Activated CD4-positive, alpha-beta memory T cell treated with anti-CD3 and anti-CD28 coated beads, Interleukin-2, amount 10 ng/mL, durations not matched to agents 7 days and 5 days (primary cell): ENCODE data around the gene MED9. TPM values are rescaled to one million over a fixed set of nuclear protein-coding genes. Genes with fewer than 3 reads are reported as not detected.

ENCODE experiments used
- CTCF ChIA-PET: fragments of 350-600 bp; sonication (Branson Sonifier 250); formaldehyde crosslinking; loops from one replicate; lab custom pipeline; 2021; ENCODE audit warnings: antibody characterized with exemption, inconsistent platforms; lab: Charles Lee
- POLR2A ChIA-PET: fragments of 350-600 bp; sonication (Branson Sonifier 250); formaldehyde crosslinking; loops from one replicate; lab custom pipeline; 2021; ENCODE audit warnings: antibody characterized with exemption; lab: Charles Lee
- DNase-seq: peaks from one replicate; pipeline ENCODE4 v3.0.0-alpha.2; 2020
- H3K27ac Mint-ChIP-seq: one replicate; pipeline ENCODE4 v1.8.0; 2021; ENCODE audit warnings: mild to moderate bottlenecking, mixed read lengths
- H3K27me3 Mint-ChIP-seq: one replicate; pipeline ENCODE4 v1.8.0; 2021; ENCODE audit warnings: mixed read lengths
- H3K36me3 Mint-ChIP-seq: one replicate; pipeline ENCODE4 v1.8.0; 2021; ENCODE audit warnings: low read depth, mixed read lengths
- H3K4me1 Mint-ChIP-seq: one replicate; pipeline ENCODE4 v1.8.0; 2021; ENCODE audit warnings: mixed read lengths
- H3K4me3 Mint-ChIP-seq: one replicate; pipeline ENCODE4 v1.8.0; 2021; ENCODE audit warnings: mild to moderate bottlenecking, mixed read lengths
- H3K9me3 Mint-ChIP-seq: one replicate; pipeline ENCODE4 v1.8.0; 2021; ENCODE audit warnings: mixed read lengths
- total RNA-seq, 2 experiments: library from RNA; stranded (reverse); gene quantifications; one replicate each; pipeline ENCODE4 v1.2.3, GENCODE V29; 2021

Gene MED9
- total RNA-seq, 2 experiments from 2014 or later: 12.6 to 13.2 TPM

DNA sequence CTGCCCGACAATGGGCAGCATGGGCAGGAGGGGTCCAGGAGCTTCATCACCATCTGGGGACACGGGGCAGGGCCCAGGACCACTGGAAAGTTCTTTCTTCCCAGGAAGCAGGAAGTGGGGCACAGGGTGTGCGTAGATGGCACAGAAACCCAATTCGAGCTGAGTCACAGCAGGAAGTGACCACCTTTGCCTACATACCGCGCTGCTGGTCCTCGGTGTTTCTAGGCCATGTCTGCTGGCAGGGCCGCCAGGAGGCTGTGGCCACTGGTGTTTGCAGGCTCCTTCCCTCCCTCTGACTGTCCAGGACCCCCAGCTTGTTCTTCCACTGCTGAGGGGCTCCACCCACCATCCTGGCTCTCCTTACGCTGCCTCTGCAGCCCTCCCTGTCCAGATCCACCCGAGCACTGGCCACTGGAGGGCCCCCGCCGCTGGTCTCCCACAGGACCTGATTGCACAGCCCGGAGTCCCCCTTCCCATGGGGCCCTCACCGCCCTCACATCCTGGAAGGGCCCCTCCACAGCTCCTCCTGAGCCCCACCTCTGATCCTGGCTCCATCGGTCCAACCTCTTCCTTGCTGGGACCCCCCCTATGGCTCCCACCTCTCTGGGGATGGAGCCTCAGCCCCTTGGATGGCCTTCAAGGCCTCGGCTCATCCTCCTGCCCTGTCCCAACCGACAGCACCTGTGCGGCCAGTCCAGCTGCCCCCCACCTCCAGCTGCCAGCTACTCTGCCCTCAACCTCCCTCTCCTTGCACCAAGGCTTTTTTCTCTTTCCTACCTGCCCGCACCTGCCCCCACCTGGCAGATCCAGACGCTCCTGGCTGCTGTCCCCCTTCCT is 33.9 kb downstream of the MED9 start:
- ChIA-PET POLR2A (interaction anchor here (0.8 kb wide), 1 partner anchor 14 kb away, joined by 3 read pairs; no protein-coding TSS in a partner anchor), CTCF (interaction anchor here (0.5 to 1.2 kb wide), 5 partner anchors 10 to 131 kb away, joined by 3 to 9 read pairs (median 4); partner anchors contain the start of gene RASD1)
- peaks cover 9% of the 10 kb centered on the region for H3K4me1 Mint-ChIP-seq
- no peaks in the 10 kb centered on the region for H3K27me3 Mint-ChIP-seq
- DNase-seq: no peak
- no peak overlapping the region for H3K27ac Mint-ChIP-seq
- H3K4me3 Mint-ChIP-seq: no peak overlapping the region
- no peaks in the 10 kb centered on the region for H3K9me3 Mint-ChIP-seq
- no peaks in the 10 kb centered on the region for H3K36me3 Mint-ChIP-seq

DNA sequence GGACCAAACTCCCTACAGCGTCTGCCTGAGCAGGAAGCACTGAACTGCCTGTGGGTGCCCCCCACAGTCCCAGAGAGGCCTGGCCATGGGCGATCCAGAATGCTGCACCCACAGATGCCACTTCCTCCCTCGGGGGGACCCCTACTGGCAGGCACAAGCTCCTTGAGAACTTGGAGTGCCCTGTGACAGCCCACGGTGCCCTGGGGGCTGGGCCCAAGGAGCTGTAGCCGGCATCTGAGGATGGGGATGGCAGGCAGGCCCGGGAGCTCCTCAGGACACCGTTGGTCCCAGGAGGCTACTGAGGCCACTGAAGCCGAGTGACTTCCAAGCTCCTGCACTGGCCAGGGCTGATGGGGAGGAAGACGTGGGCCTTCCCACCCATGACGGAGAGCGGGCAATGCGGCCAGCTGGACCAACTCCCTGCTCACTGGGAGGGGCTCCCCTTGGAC is 34.5 kb downstream of the MED9 start:
- H3K9me3 Mint-ChIP-seq: no peaks in the 10 kb centered on the region
- no peak for DNase-seq
- CTCF ChIA-PET: interaction anchor here (1.2 kb wide), 1 partner anchor 15 kb away, joined by 5 read pairs; no protein-coding TSS in a partner anchor
- H3K4me1 Mint-ChIP-seq: peaks cover 9% of the 10 kb centered on the region
- POLR2A ChIA-PET: no interaction called here
- H3K27me3 Mint-ChIP-seq: no peaks in the 10 kb centered on the region
- no peak overlapping the region for H3K27ac Mint-ChIP-seq
- no peaks in the 10 kb centered on the region for H3K36me3 Mint-ChIP-seq
- no peak overlapping the region for H3K4me3 Mint-ChIP-seq

DNA sequence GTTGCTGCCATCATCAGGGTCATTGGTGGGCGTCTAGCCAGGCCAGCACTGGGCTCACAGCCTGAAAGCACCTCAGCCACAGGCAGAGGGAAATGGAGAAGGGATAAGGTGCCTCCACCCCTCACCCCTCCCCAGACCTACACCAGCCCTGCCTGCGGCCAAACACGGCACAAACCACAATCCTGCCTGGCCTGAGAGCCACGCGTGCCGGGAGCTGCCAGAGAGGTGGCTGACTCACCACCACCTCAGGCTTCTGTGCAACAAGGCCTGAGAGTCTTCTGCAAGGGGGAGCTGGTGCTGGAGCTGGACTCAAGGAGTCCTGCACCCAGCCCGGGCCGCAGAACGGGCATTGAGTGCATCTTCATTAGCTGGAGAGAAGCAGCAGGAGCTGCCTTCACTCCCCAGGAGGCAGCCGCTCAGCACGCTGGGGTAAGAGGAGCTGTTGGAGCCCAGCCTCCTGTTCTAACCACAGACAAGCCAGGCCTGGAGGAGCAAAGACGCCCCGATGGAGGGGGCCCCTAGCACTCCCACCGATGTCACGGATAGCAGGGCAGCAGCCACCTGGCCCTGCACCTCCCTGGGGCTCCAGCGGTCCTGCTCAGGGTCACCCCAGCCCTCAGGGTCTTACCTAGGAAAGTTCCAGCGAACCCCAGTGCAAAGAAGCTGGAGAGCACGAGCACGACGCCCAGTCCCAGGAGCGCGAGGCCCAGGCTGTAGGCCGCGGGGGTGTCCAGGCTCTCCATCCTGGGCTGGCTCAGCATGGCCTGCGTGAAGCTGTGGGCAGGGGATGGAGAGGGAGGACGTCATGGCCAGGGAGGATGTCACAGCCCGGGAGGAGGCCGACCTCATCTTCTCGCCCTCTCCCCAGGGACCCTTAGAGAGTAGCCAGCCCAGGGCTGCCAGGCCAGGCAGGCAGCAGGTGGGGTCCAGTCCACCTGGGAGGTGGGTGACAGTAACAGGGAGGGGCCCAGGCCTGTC is 35.4 kb downstream of the MED9 start:
- ChIA-PET CTCF (interaction anchor here (1.2 kb wide), 1 partner anchor 15 kb away, joined by 5 read pairs; no protein-coding TSS in a partner anchor), POLR2A (no interaction called here)
- Mint-ChIP-seq H3K4me1 (peaks cover 9% of the 10 kb centered on the region), H3K9me3 (no peaks in the 10 kb centered on the region), H3K4me3 (no peak overlapping the region), H3K27ac (no peak overlapping the region), H3K36me3 (no peaks in the 10 kb centered on the region), H3K27me3 (no peaks in the 10 kb centered on the region)
- DNase-seq: no peak

DNA sequence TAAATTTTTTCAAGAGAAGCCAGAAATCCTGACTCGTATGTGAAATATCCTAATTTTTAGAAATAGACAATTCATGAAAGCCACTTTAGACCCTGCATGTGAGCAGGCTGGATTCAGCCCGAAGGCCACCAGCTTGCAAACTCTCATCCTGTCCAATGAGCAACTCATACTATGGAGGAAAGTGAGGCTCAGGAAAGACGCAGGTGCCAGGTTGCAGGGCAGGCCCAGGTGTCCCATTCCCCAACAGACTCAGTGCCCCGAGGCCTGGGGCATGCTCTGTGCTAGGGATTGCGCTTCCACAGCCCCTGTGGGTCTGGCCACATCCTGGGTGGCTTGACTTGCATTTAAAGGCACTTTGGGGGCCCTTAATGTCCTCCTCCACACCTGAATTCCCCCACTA is 36.1 kb downstream of the MED9 start:
- DNase-seq: no peak
- ChIA-PET POLR2A (interaction anchor here (0.6 kb wide), 1 partner anchor 659 kb away, joined by 3 read pairs; no protein-coding TSS in a partner anchor), CTCF (no interaction called here)
- Mint-ChIP-seq H3K9me3 (no peaks in the 10 kb centered on the region), H3K27me3 (no peaks in the 10 kb centered on the region), H3K4me3 (no peak overlapping the region), H3K27ac (no peak overlapping the region), H3K4me1 (peaks cover 9% of the 10 kb centered on the region), H3K36me3 (no peaks in the 10 kb centered on the region)

DNA sequence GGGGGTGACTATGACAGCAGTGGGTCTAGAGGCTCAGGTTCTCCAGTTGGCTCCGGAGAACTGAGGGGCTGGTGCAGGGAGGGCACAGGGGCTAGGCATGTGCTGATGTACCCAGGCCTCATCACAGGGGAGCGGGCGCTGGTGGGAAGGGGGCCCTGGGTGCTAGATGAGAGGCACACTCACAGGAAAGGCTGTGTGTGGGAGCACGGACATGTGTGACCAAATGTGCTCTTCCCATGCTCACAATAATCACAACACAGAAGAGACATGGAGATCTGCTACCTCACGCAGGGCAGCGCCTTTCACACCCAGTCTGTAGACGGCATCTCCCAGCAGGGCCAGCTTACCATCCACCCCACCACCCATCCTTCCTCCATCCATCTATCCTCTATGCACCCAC is 36.8 kb downstream of the MED9 start:
- ChIA-PET CTCF (interaction anchor here (1.3 kb wide), 1 partner anchor 17 kb away, joined by 3 read pairs; no protein-coding TSS in a partner anchor), POLR2A (no interaction called here)
- H3K4me1 Mint-ChIP-seq: peaks cover 9% of the 10 kb centered on the region
- H3K27ac Mint-ChIP-seq: no peak overlapping the region
- no peak for DNase-seq
- H3K27me3 Mint-ChIP-seq: no peaks in the 10 kb centered on the region
- no peak overlapping the region for H3K4me3 Mint-ChIP-seq
- H3K36me3 Mint-ChIP-seq: no peaks in the 10 kb centered on the region
- no peaks in the 10 kb centered on the region for H3K9me3 Mint-ChIP-seq

DNA sequence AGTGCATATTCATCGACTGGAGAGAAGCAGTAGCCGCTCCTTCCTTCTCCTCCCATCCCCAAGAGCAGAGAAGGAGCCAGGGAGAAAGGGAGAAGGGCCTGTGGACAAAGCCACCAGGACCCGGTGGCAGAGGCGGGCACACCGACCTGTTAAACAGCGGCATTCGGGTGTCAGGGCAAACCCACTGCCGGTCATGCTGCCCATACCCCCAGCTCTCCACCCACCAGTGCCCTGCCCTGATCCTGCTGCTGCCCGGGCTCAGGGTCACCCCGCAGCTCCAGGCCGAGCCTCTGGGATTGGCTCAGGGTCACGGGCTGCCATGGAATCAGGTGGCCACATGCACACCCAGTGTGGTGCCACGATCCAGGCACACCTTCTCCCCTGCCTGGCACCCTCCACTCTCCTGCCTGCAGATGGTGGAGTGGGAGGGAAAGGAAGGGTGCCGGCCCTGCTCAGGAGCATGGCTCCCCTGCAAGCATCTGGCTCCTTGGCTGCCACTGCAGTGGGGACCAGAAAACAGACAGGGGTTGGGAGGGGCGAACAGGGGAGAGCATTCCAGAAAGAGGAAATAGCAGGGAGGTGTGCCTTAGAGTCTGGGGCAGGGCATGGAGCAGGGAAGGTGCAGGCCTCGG is 37.7 kb downstream of the MED9 start:
- POLR2A ChIA-PET: no interaction called here
- H3K9me3 Mint-ChIP-seq: no peaks in the 10 kb centered on the region
- no peak overlapping the region for H3K27ac Mint-ChIP-seq
- H3K36me3 Mint-ChIP-seq: no peaks in the 10 kb centered on the region
- CTCF ChIA-PET: interaction anchor here (0.6 to 1.3 kb wide), 2 partner anchors 17 to 128 kb away, joined by 3 to 4 read pairs; no protein-coding TSS in a partner anchor
- H3K4me1 Mint-ChIP-seq: peaks cover 9% of the 10 kb centered on the region
- no peak overlapping the region for H3K4me3 Mint-ChIP-seq
- no peaks in the 10 kb centered on the region for H3K27me3 Mint-ChIP-seq
- DNase-seq: no peak

- Mint-ChIP-seq H3K27me3 (no peaks in the 10 kb centered on the region), H3K9me3 (no peaks in the 10 kb centered on the region), H3K4me3 (no peak overlapping the region), H3K4me1 (peaks cover 7% of the 10 kb centered on the region), H3K36me3 (no peaks in the 10 kb centered on the region), H3K27ac (no peak overlapping the region)
- CTCF ChIA-PET: interaction anchor here (0.6 kb wide), 1 partner anchor 128 kb away, joined by 4 read pairs; no protein-coding TSS in a partner anchor
- no peak for DNase-seq
- POLR2A ChIA-PET: no interaction called here
These were observed 38.5 kb downstream of the MED9 start for GRCh38 chr17:17514993-17515933.

GRCh38 chr17:17515934-17516930 is 39.4 kb downstream of the MED9 start:
- Mint-ChIP-seq H3K27me3 (no peaks in the 10 kb centered on the region), H3K36me3 (no peaks in the 10 kb centered on the region), H3K27ac (no peak overlapping the region), H3K4me3 (no peak overlapping the region), H3K4me1 (no peaks in the 10 kb centered on the region), H3K9me3 (no peaks in the 10 kb centered on the region)
- DNase-seq: no peak
- ChIA-PET POLR2A (no interaction called here), CTCF (no interaction called here)

GRCh38 chr17:17516941-17517720 is 40.3 kb downstream of the MED9 start:
- H3K4me3 Mint-ChIP-seq: no peak overlapping the region
- ChIA-PET POLR2A (no interaction called here), CTCF (interaction anchor here (1.0 kb wide), 1 partner anchor 21 kb away, joined by 3 read pairs; the partner anchor contains the start of gene RASD1)
- no peaks in the 10 kb centered on the region for H3K9me3 Mint-ChIP-seq
- no peak overlapping the region for H3K27ac Mint-ChIP-seq
- H3K4me1 Mint-ChIP-seq: no peaks in the 10 kb centered on the region
- H3K36me3 Mint-ChIP-seq: no peaks in the 10 kb centered on the region
- no peaks in the 10 kb centered on the region for H3K27me3 Mint-ChIP-seq
- DNase-seq: no peak

DNA sequence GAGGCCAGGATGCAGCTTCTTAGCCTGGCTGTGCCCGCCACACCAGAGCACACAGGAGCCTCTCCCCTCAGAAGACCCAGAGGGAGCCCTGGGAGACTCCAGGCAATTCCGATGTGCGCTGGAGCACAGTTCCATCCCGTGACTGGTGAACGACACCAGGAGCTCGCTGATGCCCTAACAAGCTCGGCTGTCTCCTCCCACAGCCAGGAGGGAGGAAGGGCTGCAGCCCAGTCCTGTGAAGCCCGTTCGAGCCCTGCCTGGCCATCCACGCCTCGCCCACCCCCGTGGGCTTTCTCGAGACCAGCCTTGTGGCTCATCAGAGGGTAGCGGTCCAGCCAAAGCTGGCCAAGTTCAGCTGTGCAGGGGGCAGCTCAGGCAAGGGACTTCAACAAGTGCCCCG is 41.2 kb downstream of the MED9 start:
- Mint-ChIP-seq H3K4me1 (no peaks in the 10 kb centered on the region), H3K4me3 (no peak overlapping the region), H3K9me3 (no peaks in the 10 kb centered on the region), H3K27me3 (no peaks in the 10 kb centered on the region), H3K27ac (no peak overlapping the region), H3K36me3 (no peaks in the 10 kb centered on the region)
- no peak for DNase-seq
- CTCF ChIA-PET: no interaction called here
- POLR2A ChIA-PET: no interaction called here
